AG08396 (cell line): Measurements from ENCODE around the gene MEN1.

Experiments
- DNase-seq: peaks from one replicate; pipeline ENCODE4 v3.0.0; 2012; ENCODE audit warnings: low spot score, mixed read lengths

The MEN1 gene

GRCh38 chr11:64810271-64810890, at the start of gene MEN1:
Gene MEN1 (minus strand): TSS chr11:64810551. CDS start chr11:64810109, 442 bp downstream.
- peak; percentile 98 for DNase-seq

- no peak for DNase-seq
Observed at GRCh38 chr11:64859542-64860414, 49.4 kb upstream of the MEN1 start.

- DNase-seq = no peak
Observed at GRCh38 chr11:64858467-64859263, 48.3 kb upstream of the MEN1 start.

- DNase-seq = no peak
Observed at GRCh38 chr11:64857485-64857884, 47.1 kb upstream of the MEN1 start.

GRCh38 chr11:64856382-64857227, 46.3 kb upstream of the MEN1 start:
- DNase-seq = peak; percentile 71

- DNase-seq = no peak
Observed at GRCh38 chr11:64855596-64856304, 45.4 kb upstream of the MEN1 start.

GRCh38 chr11:64854534-64855502, 44.5 kb upstream of the MEN1 start:
- DNase-seq = peak; percentile 95

GRCh38 chr11:64854157-64854533, 43.8 kb upstream of the MEN1 start:
- DNase-seq = no peak

- no peak for DNase-seq
Observed at GRCh38 chr11:64853709-64854108, 43.4 kb upstream of the MEN1 start.

GRCh38 chr11:64852804-64853509, 42.6 kb upstream of the MEN1 start:
- DNase-seq = no peak

- DNase-seq = no peak
Observed at GRCh38 chr11:64851831-64852351, 41.5 kb upstream of the MEN1 start.

- peak; percentile 56 for DNase-seq
Observed at GRCh38 chr11:64850979-64851567, 40.7 kb upstream of the MEN1 start.

- DNase-seq = no peak
Observed at GRCh38 chr11:64849598-64850356, 39.4 kb upstream of the MEN1 start.

- DNase-seq = no peak
Observed at GRCh38 chr11:64848826-64849597, 38.7 kb upstream of the MEN1 start.

GRCh38 chr11:64848214-64848825, 38.0 kb upstream of the MEN1 start:
- no peak for DNase-seq

GRCh38 chr11:64846998-64847666, 36.8 kb upstream of the MEN1 start:
- peak; percentile 94 for DNase-seq
